ENCODE results near the gene PTPRCAP.

PTPRCAP gene

GRCh38 chr11:67395555-67396258, 41.8 kb downstream of the PTPRCAP start:
- DNase-seq = no peak

DNA sequence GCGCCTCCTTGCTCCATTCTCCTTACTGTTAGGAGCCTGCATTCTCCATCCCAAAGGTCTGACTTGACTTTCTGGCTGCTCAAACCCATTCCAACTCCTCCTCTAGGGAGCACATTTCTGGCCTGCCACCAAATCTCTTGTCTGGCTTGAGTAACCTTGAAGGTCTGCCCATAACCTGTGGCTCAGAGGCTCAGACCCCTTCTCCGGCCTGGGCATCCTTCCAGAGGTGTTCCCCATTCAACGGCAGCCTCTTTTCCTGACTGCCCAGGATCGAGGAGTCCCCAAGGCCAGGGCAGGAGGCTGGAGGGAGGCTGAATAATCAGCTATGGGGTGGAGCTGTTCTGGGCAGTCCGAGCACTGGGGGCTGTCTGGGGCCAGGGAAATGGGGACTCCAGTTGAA, 43.5 kb downstream of the PTPRCAP start:
- no peak for DNase-seq

- DNase-seq = no peak
Measured at GRCh38 chr11:67393437-67393836, 44.0 kb downstream of the PTPRCAP start.

DNA sequence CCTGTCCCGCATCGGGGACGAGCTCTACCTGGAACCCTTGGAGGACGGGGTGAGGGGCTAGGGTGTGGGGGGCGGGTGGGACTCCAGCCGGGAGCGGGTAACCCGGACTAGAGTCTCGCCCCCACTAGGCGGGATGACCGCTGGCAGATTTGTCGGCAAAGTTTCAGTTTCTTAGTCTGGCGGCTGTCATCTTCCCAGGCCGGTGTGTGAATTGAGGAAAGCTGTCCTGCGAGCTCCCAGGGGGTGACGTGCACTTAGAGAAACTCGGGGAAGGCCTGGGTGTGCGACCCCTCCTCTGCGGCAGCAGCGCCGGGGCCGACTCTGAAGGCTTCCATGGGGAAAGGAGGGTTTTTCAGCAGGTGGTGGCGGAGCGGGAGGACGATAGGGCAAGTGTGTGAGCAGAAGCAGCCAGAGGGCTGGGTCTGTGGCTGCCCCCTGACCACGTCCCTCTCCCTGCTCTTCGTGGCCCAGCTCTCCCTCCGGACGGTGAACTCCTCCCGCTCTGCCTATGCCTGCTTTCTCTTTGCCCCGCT, 45.2 kb downstream of the PTPRCAP start:
- no peak for DNase-seq

GRCh38 chr11:67391304-67392182, 45.9 kb downstream of the PTPRCAP start, which contains the start of gene RAD9A:
RAD9A (plus strand) TSS chr11:67391986; CDS start chr11:67392045, 59 bp downstream.
- peak; percentile 94 for DNase-seq

- no peak for DNase-seq
Measured at GRCh38 chr11:67390947-67391303, 46.6 kb downstream of the PTPRCAP start.

DNA sequence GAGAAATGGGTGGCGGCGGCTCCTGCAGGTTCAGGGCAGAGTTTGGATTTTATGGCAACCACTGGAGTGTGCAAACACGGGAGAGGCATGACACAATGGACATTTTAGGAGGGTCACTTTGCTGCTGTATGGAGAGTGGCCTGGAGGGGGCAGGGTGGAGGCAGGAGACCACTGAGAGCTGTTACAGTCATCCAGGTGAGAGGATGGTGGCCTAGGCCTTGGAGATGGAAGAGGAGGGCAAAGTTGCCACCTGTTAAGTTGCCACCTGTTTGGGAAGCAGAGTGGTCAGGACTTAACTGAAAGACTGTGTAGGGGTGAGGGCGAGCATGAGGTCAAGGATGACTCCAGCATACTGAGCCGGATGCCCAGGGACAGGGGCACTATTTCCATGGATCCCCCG, 48.0 kb downstream of the PTPRCAP start:
- no peak for DNase-seq

DNA sequence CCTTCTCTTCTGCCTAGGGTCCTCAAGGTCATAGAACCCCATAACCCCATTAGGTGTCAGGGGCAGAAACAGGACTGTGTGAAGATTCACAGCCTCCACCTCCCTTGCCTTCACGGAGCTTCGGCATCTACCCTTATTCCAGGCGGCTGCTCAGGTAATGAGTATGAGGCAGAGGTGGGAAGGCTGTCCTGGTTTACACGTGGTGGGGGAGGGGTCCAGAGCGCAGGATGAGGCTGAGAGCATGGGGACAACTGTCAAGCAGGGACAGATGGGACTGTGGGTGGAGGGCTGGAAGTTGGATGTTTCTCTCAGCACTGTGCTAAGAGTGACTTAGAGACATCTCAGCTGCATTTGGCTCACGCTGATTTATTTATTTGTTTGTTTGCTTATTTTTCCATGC, 50.0 kb downstream of the PTPRCAP start:
- no peak for DNase-seq

GRCh38 chr11:67387069-67387468, 50.4 kb downstream of the PTPRCAP start:
- DNase-seq = no peak
